PC-3 (cell line): ENCODE measurements around the gene RBM47. TPM values are rescaled to one million over a fixed set of nuclear protein-coding genes. Genes with fewer than 3 reads are reported as not detected.

Experiments
- ATAC-seq: fragments of 200-7000 bp; cut with Tn5 transposase; 2 replicates; pipeline ENCODE4 v1.9.1; 2020; ENCODE audit warnings: mild to moderate bottlenecking, moderate library complexity
- BruUV-seq: library from RNA; stranded (reverse); fragments of 400-500 nt; replicated peaks from 2 replicates; lab custom pipeline; 2021; lab: Mats Ljungman, UMichigan
- CTCF ChIA-PET: fragments of 300-600 bp; sonication (Branson Sonifier 250); formaldehyde crosslinking; loops from one replicate; lab custom pipeline; 2022; ENCODE audit warnings: antibody characterized with exemption; lab: Charles Lee
- POLR2A ChIA-PET: fragments of 300-600 bp; sonication (Branson Sonifier 250); formaldehyde crosslinking; loops from one replicate; lab custom pipeline; 2022; ENCODE audit warnings: antibody characterized with exemption; ENCODE audit not compliant: unreplicated experiment; lab: Charles Lee
- DNase-seq: peaks from one replicate; pipeline ENCODE4 v3.0.0-alpha.2; 2015
- H2AFZ ChIP-seq: fragments of 300-600 bp; sonication (generic); 2 replicates; pipeline ENCODE4 v1.6.0; 2016; ENCODE audit warnings: antibody characterized with exemption, low read length
- H3F3A ChIP-seq: fragments of 300-600 bp; sonication (generic); one replicate; pipeline ENCODE4 v1.6.0; 2017; ENCODE audit warnings: antibody characterized with exemption, low read length, control low read depth, mild to moderate bottlenecking; ENCODE audit not compliant: unreplicated experiment
- H3K27ac ChIP-seq: fragments of 300-600 bp; sonication (generic); 2 replicates; pipeline ENCODE4 v1.5.1; 2016; ENCODE audit warnings: mild to moderate bottlenecking, low read length
- H3K27me3 ChIP-seq: fragments of 300-600 bp; sonication (generic); 2 replicates; pipeline ENCODE4 v1.6.1; 2016; ENCODE audit warnings: low read length, mixed read lengths
- H3K36me3 ChIP-seq: fragments of 300-600 bp; sonication (generic); 2 replicates; pipeline ENCODE4 v1.6.1; 2016; ENCODE audit warnings: low read depth, mixed run types, low read length, mixed read lengths
- H3K4me1 ChIP-seq: fragments of 300-600 bp; sonication (generic); 2 replicates; pipeline ENCODE4 v1.5.1; 2016; ENCODE audit warnings: low read length; ENCODE audit not compliant: insufficient read depth
- H3K4me2 ChIP-seq: fragments of 300-600 bp; sonication (generic); 2 replicates; pipeline ENCODE4 v1.6.0; 2016; ENCODE audit warnings: low read length
- H3K4me3 ChIP-seq: fragments of 300-600 bp; sonication (generic); 2 replicates; pipeline ENCODE4 v1.5.1; 2016; ENCODE audit warnings: mild to moderate bottlenecking, low read length, mixed read lengths
- H3K79me2 ChIP-seq: fragments of 300-600 bp; sonication (generic); 2 replicates; pipeline ENCODE4 v1.6.1; 2017; ENCODE audit warnings: low read length, mixed read lengths
- H3K9ac ChIP-seq: fragments of 300-600 bp; sonication (generic); 2 replicates; pipeline ENCODE4 v1.6.0; 2016; ENCODE audit warnings: mild to moderate bottlenecking, low read length
- H3K9me2 ChIP-seq: fragments of 300-600 bp; sonication (generic); replicated peaks from 2 replicates; pipeline ENCODE4 v1.6.1; 2016; ENCODE audit warnings: mixed run types, low read length, mixed read lengths
- H3K9me3 ChIP-seq: fragments of 300-600 bp; sonication (generic); 2 replicates; pipeline ENCODE4 v1.6.1; 2016; ENCODE audit warnings: low read length, mixed read lengths
- H4K20me1 ChIP-seq: fragments of 300-600 bp; sonication (generic); 2 replicates; pipeline ENCODE4 v1.6.1; 2016; ENCODE audit warnings: low read length, mixed read lengths
- EZH2 ChIP-seq: fragments of 300-600 bp; sonication (generic); IDR thresholded peaks from one replicate; pipeline ENCODE4 v1.6.1; 2017; ENCODE audit warnings: antibody characterized with exemption, mild to moderate bottlenecking, low read length; ENCODE audit not compliant: unreplicated experiment
- EZH2phosphoT487 ChIP-seq: fragments of 300-600 bp; sonication (generic); IDR thresholded peaks from 2 replicates; pipeline ENCODE4 v1.6.1; 2018; ENCODE audit warnings: mild to moderate bottlenecking, antibody characterized with exemption, low read length, borderline replicate concordance
- intact Hi-C: fragments of 100-400 bp; cut with micrococcal nuclease; formaldehyde crosslinking; loops from 2 replicates; pipeline ENCODE4 v1.9.0; 2023
- total RNA-seq: library from RNA; depleted of rRNA; stranded (reverse); fragments of >200 nt; gene quantifications from 2 replicates; pipeline ENCODE4 v1.2.3, GENCODE V29; 2014
- TF ChIP-seq, protein P1 (sequence below): fragments of 300-600 bp; sonication (generic); conservative IDR thresholded peaks from 2 replicates; pipeline ENCODE4 v1.5.1; 2017; ENCODE audit warnings: antibody characterized with exemption, low read depth, mild to moderate bottlenecking, low read length

RBM47 gene
- total RNA-seq, 1 experiment from 2014 or later: 34.7 TPM

DNA sequence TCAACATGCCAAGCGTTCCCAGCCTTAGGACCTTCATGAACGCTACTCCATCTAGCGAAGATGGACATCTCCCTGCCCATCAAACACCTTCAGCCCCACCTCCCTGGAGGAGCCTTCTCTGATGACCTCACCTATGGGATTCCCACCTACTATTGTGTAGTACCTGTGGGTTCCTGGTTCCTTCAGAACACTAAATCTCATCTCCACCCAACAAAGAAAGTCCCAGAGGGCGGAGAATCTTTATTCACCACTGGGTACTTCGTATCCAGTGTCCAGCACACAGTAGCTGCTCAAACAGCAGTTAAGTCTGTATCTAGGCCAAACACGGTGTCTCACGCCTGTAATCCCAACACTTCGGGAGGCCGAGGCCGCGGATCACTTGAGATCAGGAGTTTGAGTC lies 10.1 kb downstream of the RBM47 start:
- no peak overlapping the region for H3K27ac ChIP-seq
- ATAC-seq: no peak

DNA sequence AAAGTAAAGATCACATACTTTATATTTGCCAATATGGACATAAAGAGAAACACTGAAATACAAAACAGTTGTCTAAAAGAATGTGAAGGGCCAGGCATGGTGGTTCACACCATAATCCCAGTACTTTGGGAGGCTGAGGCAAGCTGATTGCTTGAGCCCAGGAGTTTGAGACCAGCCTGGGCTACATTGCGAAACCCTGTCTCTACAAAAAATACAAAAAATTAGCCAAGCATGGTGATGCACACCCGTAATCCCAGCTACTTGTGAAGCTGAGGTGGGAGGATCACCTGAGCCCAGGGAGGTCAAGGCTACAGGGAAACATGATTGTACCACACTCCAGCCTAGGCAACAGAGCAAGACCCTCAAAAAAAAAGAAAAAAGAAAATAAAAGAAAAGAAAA lies 11.8 kb downstream of the RBM47 start:
- Histone ChIP-seq H3K4me2 (no peak overlapping the region), H3K9ac (no peak overlapping the region), H3K79me2 (peaks cover 42% of the 10 kb centered on the region), H3K9me3 (no peaks in the 10 kb centered on the region), H4K20me1 (no peaks in the 10 kb centered on the region), H3K36me3 (no peaks in the 10 kb centered on the region), H3K27me3 (no peaks in the 10 kb centered on the region), H3K4me3 (no peak overlapping the region), H3K4me1 (peaks cover 21% of the 10 kb centered on the region), H3K27ac (no peak overlapping the region), H2AFZ (no peak overlapping the region), H3F3A (no peaks in the 10 kb centered on the region), H3K9me2 (no peaks in the 10 kb centered on the region)
- TF ChIP-seq EZH2 (no peak), EZH2phosphoT487 (no peak)
- TF ChIP-seq, protein P1, sequence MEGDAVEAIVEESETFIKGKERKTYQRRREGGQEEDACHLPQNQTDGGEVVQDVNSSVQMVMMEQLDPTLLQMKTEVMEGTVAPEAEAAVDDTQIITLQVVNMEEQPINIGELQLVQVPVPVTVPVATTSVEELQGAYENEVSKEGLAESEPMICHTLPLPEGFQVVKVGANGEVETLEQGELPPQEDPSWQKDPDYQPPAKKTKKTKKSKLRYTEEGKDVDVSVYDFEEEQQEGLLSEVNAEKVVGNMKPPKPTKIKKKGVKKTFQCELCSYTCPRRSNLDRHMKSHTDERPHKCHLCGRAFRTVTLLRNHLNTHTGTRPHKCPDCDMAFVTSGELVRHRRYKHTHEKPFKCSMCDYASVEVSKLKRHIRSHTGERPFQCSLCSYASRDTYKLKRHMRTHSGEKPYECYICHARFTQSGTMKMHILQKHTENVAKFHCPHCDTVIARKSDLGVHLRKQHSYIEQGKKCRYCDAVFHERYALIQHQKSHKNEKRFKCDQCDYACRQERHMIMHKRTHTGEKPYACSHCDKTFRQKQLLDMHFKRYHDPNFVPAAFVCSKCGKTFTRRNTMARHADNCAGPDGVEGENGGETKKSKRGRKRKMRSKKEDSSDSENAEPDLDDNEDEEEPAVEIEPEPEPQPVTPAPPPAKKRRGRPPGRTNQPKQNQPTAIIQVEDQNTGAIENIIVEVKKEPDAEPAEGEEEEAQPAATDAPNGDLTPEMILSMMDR: no peak
- DNase-seq: no peak
- BruUV-seq: no TSS peak
- ATAC-seq: no peak
- CTCF ChIA-PET: no interaction called here
- POLR2A ChIA-PET: no interaction called here
- intact Hi-C loops: no loop called here

More for the DNA sequence above, 10.1 kb downstream of the RBM47 start:
- no peaks in the 10 kb centered on the region for H3F3A ChIP-seq
- H3K4me1 ChIP-seq: peaks cover 35% of the 10 kb centered on the region
- H3K4me3 ChIP-seq: no peak overlapping the region
- BruUV-seq: no TSS peak
- H3K9me2 ChIP-seq: no peaks in the 10 kb centered on the region
- no peak overlapping the region for H3K4me2 ChIP-seq
- no peak overlapping the region for H2AFZ ChIP-seq
- POLR2A ChIA-PET: interaction anchor here (0.6 kb wide), 1 partner anchor 1906 kb away, joined by 7 read pairs; no protein-coding TSS in a partner anchor
- H4K20me1 ChIP-seq: no peaks in the 10 kb centered on the region
- TF ChIP-seq EZH2: no peak
- no peak for TF ChIP-seq EZH2phosphoT487
- TF ChIP-seq, protein P1: no peak
- DNase-seq: no peak
- no peak overlapping the region for H3K9ac ChIP-seq
- no peaks in the 10 kb centered on the region for H3K36me3 ChIP-seq
- no peaks in the 10 kb centered on the region for H3K27me3 ChIP-seq
- intact Hi-C loops: no loop called here
- CTCF ChIA-PET: no interaction called here
- no peaks in the 10 kb centered on the region for H3K9me3 ChIP-seq
- H3K79me2 ChIP-seq: peaks cover 44% of the 10 kb centered on the region

DNA sequence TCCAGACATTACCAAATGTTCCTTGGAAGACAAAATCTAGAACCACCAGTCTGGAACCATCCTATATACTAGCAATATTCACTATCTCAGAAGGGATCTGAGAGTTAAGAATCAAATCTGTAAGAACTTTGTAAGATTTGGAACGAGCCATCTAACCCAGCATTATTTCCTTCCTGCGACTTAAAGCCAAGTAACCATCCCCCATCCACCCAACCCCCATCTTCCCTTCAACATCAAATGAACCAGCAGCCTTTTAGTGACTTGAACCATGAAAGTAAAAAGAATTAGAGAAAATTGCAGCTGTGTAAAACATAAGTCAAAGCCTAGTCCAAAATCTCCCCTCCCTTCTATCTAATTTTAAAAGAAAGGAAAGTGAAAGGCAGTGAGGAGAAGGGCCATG lies 15.6 kb downstream of the RBM47 start:
- Histone ChIP-seq H3F3A (no peaks in the 10 kb centered on the region), H3K9me3 (no peaks in the 10 kb centered on the region), H3K36me3 (no peaks in the 10 kb centered on the region), H3K27ac (no peak overlapping the region), H3K79me2 (peaks cover 17% of the 10 kb centered on the region), H3K9ac (no peak overlapping the region), H3K27me3 (no peaks in the 10 kb centered on the region), H4K20me1 (no peaks in the 10 kb centered on the region), H3K4me1 (no peaks in the 10 kb centered on the region), H3K4me2 (no peak overlapping the region), H2AFZ (no peak overlapping the region), H3K4me3 (no peak overlapping the region), H3K9me2 (no peaks in the 10 kb centered on the region)
- ATAC-seq (no peak), DNase-seq (no peak)
- intact Hi-C loops: no loop called here
- ChIA-PET CTCF (no interaction called here), POLR2A (no interaction called here)
- TF ChIP-seq, protein P1: no peak
- TF ChIP-seq EZH2phosphoT487: no peak
- TF ChIP-seq EZH2: no peak
- BruUV-seq: no TSS peak
